ENCODE results near the gene ZC3H11A. TPM values are rescaled to one million over a fixed set of nuclear protein-coding genes. Genes with fewer than 3 reads are reported as not detected.

Gene ZC3H11A
- total and polyA plus RNA-seq, 3 donors from 2014 or later = 84.5 to 133 (median 128) TPM

Small RNAs within 50 kb of the gene (small RNA-seq; reads per million reads assigned to genes)
- gene ZC3H11A = 0.66 to 1.0 reads per million in 2 donors

Other genes with a start within 250 kb of the ZC3H11A start
- 100 to 1,000 TPM; 124 to 125 TPM for gene ATP2B4, start 168.8 kb upstream of the ZC3H11A start, total RNA-seq
- 124 TPM for gene ATP2B4, start 168.8 kb upstream of the ZC3H11A start, polyA plus RNA-seq (ENCODE audit: insufficient read depth, low read depth, low replicate concordance)
- under 1 TPM in 1 of 2 donors, not detected in 1; 0.37 TPM for gene LAX1, start 30.4 kb upstream of the ZC3H11A start, total RNA-seq
- gene LAX1, start 30.4 kb upstream of the ZC3H11A start, polyA plus RNA-seq (ENCODE audit: insufficient read depth, low read depth, low replicate concordance) = 0.26 TPM
- gene ZBED6, start within 50 bp of the ZC3H11A start, total RNA-seq = 10 to 100 TPM; 24.8 to 29.8 TPM
- gene ZBED6, start within 50 bp of the ZC3H11A start, polyA plus RNA-seq (ENCODE audit: insufficient read depth, low read depth, low replicate concordance) = 8.2 TPM
- 10 to 100 TPM; 41.9 to 49.5 TPM for gene SNRPE, start 66.0 kb downstream of the ZC3H11A start, total RNA-seq
- 115 TPM for gene SNRPE, start 66.0 kb downstream of the ZC3H11A start, polyA plus RNA-seq (ENCODE audit: insufficient read depth, low read depth, low replicate concordance)